Activated naive CD4-positive, alpha-beta T cell treated with anti-CD3 and anti-CD28 coated beads for 36 hours (primary cell): ENCODE data around the gene ACAP3. TPM values are rescaled to one million over a fixed set of nuclear protein-coding genes. Genes with fewer than 3 reads are reported as not detected.
A peak's percentile ranks its signal among the peaks of the same experiment; 100 is the strongest.

Experiments
- CTCF ChIA-PET: fragments of 350-600 bp; sonication (Branson Sonifier 250); formaldehyde crosslinking; loops from one replicate; lab custom pipeline; 2021; ENCODE audit warnings: antibody characterized with exemption; lab: Charles Lee
- DNase-seq: peaks from one replicate; pipeline ENCODE4 v3.0.0-alpha.2; 2020
- H3K27ac Mint-ChIP-seq: one replicate; pipeline ENCODE4 v1.8.0; 2021; ENCODE audit warnings: mild to moderate bottlenecking, mixed read lengths
- H3K27me3 Mint-ChIP-seq: one replicate; pipeline ENCODE4 v1.8.0; 2021; ENCODE audit warnings: low read depth, mixed read lengths
- H3K36me3 Mint-ChIP-seq: one replicate; pipeline ENCODE4 v1.8.0; 2021; ENCODE audit warnings: low read depth, mixed read lengths
- H3K4me1 Mint-ChIP-seq: one replicate; pipeline ENCODE4 v1.8.0; 2021; ENCODE audit warnings: low read depth, mixed read lengths
- H3K4me3 Mint-ChIP-seq: one replicate; pipeline ENCODE4 v1.8.0; 2021; ENCODE audit warnings: mild to moderate bottlenecking, moderate library complexity, mixed read lengths
- H3K9me3 Mint-ChIP-seq: one replicate; pipeline ENCODE4 v1.8.0; 2021; ENCODE audit warnings: mixed read lengths
- intact Hi-C: fragments of 100-400 bp; cut with micrococcal nuclease; formaldehyde crosslinking; loops from one replicate; pipeline ENCODE4 v1.15.1; 2023
- total RNA-seq, 2 experiments: library from RNA; stranded (reverse); gene quantifications; one replicate each; pipeline ENCODE4 v1.2.3, GENCODE V29; 2021

Gene ACAP3
- total RNA-seq, 2 experiments from 2014 or later: 24.1 to 25.3 TPM

- Mint-ChIP-seq H3K9me3 (no peaks in the 10 kb centered on the region), H3K36me3 (peaks cover 8% of the 10 kb centered on the region), H3K4me1 (peaks cover 5% of the 10 kb centered on the region), H3K27me3 (no peaks in the 10 kb centered on the region), H3K27ac (no peak overlapping the region), H3K4me3 (no peak overlapping the region)
- DNase-seq: no peak
- CTCF ChIA-PET: interaction anchor here (0.9 kb wide), 1 partner anchor 191 kb away, joined by 3 read pairs; no protein-coding TSS in a partner anchor
- intact Hi-C loops: no loop called here
Observed at GRCh38 chr1:1313500-1314236, 5.9 kb upstream of the ACAP3 start.

- no peaks in the 10 kb centered on the region for H3K9me3 Mint-ChIP-seq
- peaks cover 8% of the 10 kb centered on the region for H3K36me3 Mint-ChIP-seq
- H3K27ac Mint-ChIP-seq: no peak overlapping the region
Observed at GRCh38 chr1:1312450-1313314, 5.0 kb upstream of the ACAP3 start.

GRCh38 chr1:1311107-1312104 lies 3.7 kb upstream of the ACAP3 start:
- CTCF ChIA-PET: no interaction called here
- no peaks in the 10 kb centered on the region for H3K27me3 Mint-ChIP-seq
- H3K9me3 Mint-ChIP-seq: no peaks in the 10 kb centered on the region
- intact Hi-C loops: no loop called here
- DNase-seq: no peak
- no peak overlapping the region for H3K27ac Mint-ChIP-seq
- no peak overlapping the region for H3K4me3 Mint-ChIP-seq
- H3K4me1 Mint-ChIP-seq: peaks cover 11% of the 10 kb centered on the region
- H3K36me3 Mint-ChIP-seq: peaks cover 8% of the 10 kb centered on the region

More at GRCh38 chr1:1312450-1313314, 5.0 kb upstream of the ACAP3 start:
- Mint-ChIP-seq H3K27me3 (no peaks in the 10 kb centered on the region), H3K4me1 (peaks cover 5% of the 10 kb centered on the region), H3K4me3 (no peak overlapping the region)
- CTCF ChIA-PET: interaction anchor here (0.9 kb wide), 1 partner anchor 192 kb away, joined by 3 read pairs; no protein-coding TSS in a partner anchor
- DNase-seq: no peak
- intact Hi-C loops: no loop called here

GRCh38 chr1:1310476-1311053 lies 2.8 kb upstream of the ACAP3 start:
- Mint-ChIP-seq H3K4me1 (peaks cover 18% of the 10 kb centered on the region), H3K27ac (no peak overlapping the region), H3K4me3 (peak overlapping the region; percentile 18), H3K27me3 (no peaks in the 10 kb centered on the region), H3K36me3 (peaks cover 5% of the 10 kb centered on the region), H3K9me3 (no peaks in the 10 kb centered on the region)
- intact Hi-C loops: no loop called here
- CTCF ChIA-PET: interaction anchor here (1.3 kb wide), 1 partner anchor 188 kb away, joined by 6 read pairs; no protein-coding TSS in a partner anchor
- no peak for DNase-seq

GRCh38 chr1:1310109-1310385 lies 2.3 kb upstream of the ACAP3 start:
- CTCF ChIA-PET: interaction anchor here (1.3 kb wide), 1 partner anchor 188 kb away, joined by 6 read pairs; no protein-coding TSS in a partner anchor
- DNase-seq: no peak
- intact Hi-C loops: no loop called here
- Mint-ChIP-seq H3K36me3 (peaks cover 5% of the 10 kb centered on the region), H3K27ac (no peak overlapping the region), H3K4me1 (peaks cover 22% of the 10 kb centered on the region), H3K4me3 (peak overlapping the region; percentile 68), H3K27me3 (no peaks in the 10 kb centered on the region), H3K9me3 (no peaks in the 10 kb centered on the region)

- Mint-ChIP-seq H3K4me3 (peak overlapping the region; percentile 68), H3K27ac (no peak overlapping the region), H3K27me3 (no peaks in the 10 kb centered on the region), H3K36me3 (peaks cover 5% of the 10 kb centered on the region), H3K4me1 (peaks cover 23% of the 10 kb centered on the region), H3K9me3 (no peaks in the 10 kb centered on the region)
- CTCF ChIA-PET: interaction anchor here (1.3 kb wide), 1 partner anchor 187 kb away, joined by 6 read pairs; no protein-coding TSS in a partner anchor
- intact Hi-C loops: loop anchor here (2.0 to 5.0 kb wide), 2 partner anchors 198 to 277 kb away; no protein-coding TSS in a partner anchor
- no peak for DNase-seq
Observed at GRCh38 chr1:1309251-1310108, 1.8 kb upstream of the ACAP3 start.

GRCh38 chr1:1308756-1309250 lies 1.1 kb upstream of the ACAP3 start:
- Mint-ChIP-seq H3K4me3 (peak overlapping the region; percentile 76), H3K36me3 (peaks cover 5% of the 10 kb centered on the region), H3K27me3 (no peaks in the 10 kb centered on the region), H3K27ac (peak overlapping the region; percentile 53), H3K9me3 (no peaks in the 10 kb centered on the region), H3K4me1 (peaks cover 23% of the 10 kb centered on the region)
- intact Hi-C loops: loop anchor here (1.0 to 5.0 kb wide), 9 partner anchors 15 to 309 kb away; partner anchors contain the start of genes AURKAIP1, B3GALT6, C1orf159 and CPTP
- CTCF ChIA-PET: no interaction called here
- DNase-seq: no peak

- intact Hi-C loops: loop anchor here (5.0 kb wide), 1 partner anchor 200 kb away; no protein-coding TSS in a partner anchor
- peaks cover 3% of the 10 kb centered on the region for H3K36me3 Mint-ChIP-seq
- CTCF ChIA-PET: interaction anchor here (1.3 kb wide), 1 partner anchor 39 kb away, joined by 5 read pairs; no protein-coding TSS in a partner anchor
Observed at GRCh38 chr1:1307261-1307922, 338 bp downstream of the ACAP3 start.

GRCh38 chr1:1306661-1307260 lies 969 bp downstream of the ACAP3 start:
- Mint-ChIP-seq H3K27ac (no peak overlapping the region), H3K9me3 (no peaks in the 10 kb centered on the region), H3K36me3 (peaks cover 3% of the 10 kb centered on the region), H3K27me3 (no peaks in the 10 kb centered on the region), H3K4me1 (peaks cover 23% of the 10 kb centered on the region), H3K4me3 (peak overlapping the region; percentile 78)
- intact Hi-C loops: loop anchor here (5.0 kb wide), 1 partner anchor 201 kb away; no protein-coding TSS in a partner anchor
- CTCF ChIA-PET: interaction anchor here (1.3 kb wide), 1 partner anchor 40 kb away, joined by 5 read pairs; no protein-coding TSS in a partner anchor
- no peak for DNase-seq

More at GRCh38 chr1:1307261-1307922, 338 bp downstream of the ACAP3 start:
- DNase-seq: no peak
- H3K27ac Mint-ChIP-seq: no peak overlapping the region
- H3K9me3 Mint-ChIP-seq: no peaks in the 10 kb centered on the region
- H3K27me3 Mint-ChIP-seq: no peaks in the 10 kb centered on the region
- H3K4me1 Mint-ChIP-seq: peaks cover 23% of the 10 kb centered on the region
- peak overlapping the region; percentile 78 for H3K4me3 Mint-ChIP-seq
